Esophagus squamous epithelium (tissue), 4 donors: ENCODE data around the gene PHC3.

Experiments
- CTCF ChIP-seq, 6 experiments: fragments of 450-650 bp in 4 of 6; fragments of 200-600 bp in 2 of 6; sonication (generic) in 2 of 6; IDR thresholded peaks; one replicate each; pipeline ENCODE4 v1.5.1; 2016 to 2019; ENCODE audit warnings: antibody characterized with exemption in 6 of 6, mild to moderate bottlenecking in 4 of 6, moderate library complexity in 4 of 6
- POLR2A ChIP-seq, 4 donors: fragments of 450-650 bp; IDR thresholded peaks; one replicate each; pipeline ENCODE4 v1.6.1; 2017; ENCODE audit warnings: antibody characterized with exemption in 4 of 4, mild to moderate bottlenecking in 4 of 4, moderate library complexity in 3 of 4

- TF ChIP-seq POLR2A (IDR thresholded peaks at IDR 0.05) (no peak), CTCF (IDR thresholded peaks at IDR 0.05) (no peak)
Observed at GRCh38 chr3:170064108-170064507, 117.4 kb downstream of the PHC3 start.
